ENCODE data around the gene PAPOLG.
A peak's percentile ranks its signal among the peaks of the same experiment; 100 is the strongest.

Gene PAPOLG

GRCh38 chr2:60756097-60757087, at the start of gene PAPOLG:
Gene PAPOLG, plus strand, starts transcription at chr2:60756268. Its CDS starts 211 bp downstream, at chr2:60756479.
- DNase-seq (ENCODE audit: low spot score), result peak; percentile 95

- no peak for DNase-seq (ENCODE audit: low spot score)
These were observed 48.2 kb upstream of the PAPOLG start for GRCh38 chr2:60707750-60708371.

GRCh38 chr2:60708630-60709320, 47.3 kb upstream of the PAPOLG start:
- DNase-seq (ENCODE audit: low spot score), result no peak

- peak; percentile 20 for DNase-seq (ENCODE audit: low spot score)
These were observed 45.4 kb upstream of the PAPOLG start for GRCh38 chr2:60710707-60711106.

- no peak for DNase-seq (ENCODE audit: low spot score)
These were observed 40.5 kb upstream of the PAPOLG start for GRCh38 chr2:60715561-60715960.

GRCh38 chr2:60717691-60718090, 38.4 kb upstream of the PAPOLG start:
- peak; percentile 30 for DNase-seq (ENCODE audit: low spot score)

GRCh38 chr2:60719331-60719730, 36.7 kb upstream of the PAPOLG start:
- DNase-seq (ENCODE audit: low spot score), result no peak

GRCh38 chr2:60725466-60725865, 30.6 kb upstream of the PAPOLG start:
- DNase-seq (ENCODE audit: low spot score), result no peak

- DNase-seq (ENCODE audit: low spot score), result no peak
These were observed 27.2 kb upstream of the PAPOLG start for GRCh38 chr2:60728855-60729254.

GRCh38 chr2:60735496-60736250, 20.4 kb upstream of the PAPOLG start:
- DNase-seq (ENCODE audit: low spot score), result peak; percentile 65

- DNase-seq (ENCODE audit: low spot score), result peak; percentile 21
These were observed 17.4 kb upstream of the PAPOLG start for GRCh38 chr2:60738679-60739078.

- peak; percentile 35 for DNase-seq (ENCODE audit: low spot score)
These were observed 16.9 kb upstream of the PAPOLG start for GRCh38 chr2:60739156-60739555.

GRCh38 chr2:60741576-60741975, 14.5 kb upstream of the PAPOLG start:
- no peak for DNase-seq (ENCODE audit: low spot score)

- no peak for DNase-seq (ENCODE audit: low spot score)
These were observed 13.6 kb upstream of the PAPOLG start for GRCh38 chr2:60742419-60742818.

GRCh38 chr2:60745330-60745729, 10.7 kb upstream of the PAPOLG start:
- DNase-seq (ENCODE audit: low spot score), result no peak

- DNase-seq (ENCODE audit: low spot score), result no peak
These were observed 10.3 kb upstream of the PAPOLG start for GRCh38 chr2:60745761-60746160.

- DNase-seq (ENCODE audit: low spot score), result no peak
These were observed 9.8 kb upstream of the PAPOLG start for GRCh38 chr2:60746318-60746717.

GRCh38 chr2:60759654-60760053, 3.6 kb downstream of the PAPOLG start:
- no peak for DNase-seq (ENCODE audit: low spot score)

GRCh38 chr2:60764736-60765534, 8.9 kb downstream of the PAPOLG start:
- DNase-seq (ENCODE audit: low spot score), result no peak

GRCh38 chr2:60766283-60766682, 10.2 kb downstream of the PAPOLG start:
- no peak for DNase-seq (ENCODE audit: low spot score)

GRCh38 chr2:60771508-60771907, 15.4 kb downstream of the PAPOLG start:
- no peak for DNase-seq (ENCODE audit: low spot score)
